Cardiac muscle cell (in vitro differentiated cells and primary cell): Measurements from ENCODE around the gene MYLK4. TPM values are rescaled to one million over a fixed set of nuclear protein-coding genes. Genes with fewer than 3 reads are reported as not detected.
A peak's percentile ranks its signal among the peaks of the same experiment; 100 is the strongest.

Experiments
- DNase-seq, 2 donors: peaks; one replicate each; pipeline versions ENCODE4 v3.0.0 to v3.0.0-alpha.2; 2010 to 2017; ENCODE audit warnings: low read depth in 1 of 2, low spot score in 1 of 2
- H3K27ac ChIP-seq: fragments of 200-600 bp; sonication (generic); 2 replicates; pipeline ENCODE4 v1.5.1; 2016
- H3K27me3 ChIP-seq: fragments of 200-600 bp; sonication (generic); 2 replicates; pipeline ENCODE4 v1.6.0; 2016; ENCODE audit warnings: control low read depth
- H3K36me3 ChIP-seq: fragments of 200-600 bp; sonication (generic); 2 replicates; pipeline ENCODE4 v1.5.1; 2016; ENCODE audit warnings: control low read depth
- H3K4me1 ChIP-seq: fragments of 200-600 bp; sonication (generic); 2 replicates; pipeline ENCODE4 v1.8.1; 2017; ENCODE audit warnings: low read depth, mild to moderate bottlenecking, mixed run types
- H3K4me3 ChIP-seq: fragments of 200-600 bp; sonication (generic); 2 replicates; pipeline ENCODE4 v1.5.1; 2016; ENCODE audit warnings: mild to moderate bottlenecking
- H3K9me3 ChIP-seq: fragments of 200-600 bp; sonication (generic); 2 replicates; pipeline ENCODE4 v1.5.1; 2017; ENCODE audit warnings: low read depth, mild to moderate bottlenecking, control low read depth
- polyA plus RNA-seq: library from polyadenylated mRNA; unstranded; fragments of >200 nt; fragmentation: Nextera tagmentation; extraction: Ambion mirVana; gene quantifications from 2 replicates; pipeline ENCODE4 v1.2.1, GENCODE V29; 2016
- total RNA-seq: library from RNA; depleted of rRNA; stranded (reverse); fragments of >200 nt; gene quantifications from 2 replicates; pipeline ENCODE4 v1.2.3, GENCODE V29; 2016
- TF ChIP-seq, protein P1 (sequence below): IDR thresholded peaks from 2 replicates; pipeline ENCODE4 v1.5.1; 2012; ENCODE audit warnings: low read depth, mild to moderate bottlenecking, low read length

Gene MYLK4
- total and polyA plus RNA-seq, 2 experiments from 2014 or later = 0.23 to 0.69 TPM

- no peaks in the 10 kb centered on the region for H3K4me1 ChIP-seq
- H3K9me3 ChIP-seq = no peaks in the 10 kb centered on the region
- H3K27ac ChIP-seq = no peak overlapping the region
- H3K36me3 ChIP-seq = no peaks in the 10 kb centered on the region
- no peak for DNase-seq
- H3K27me3 ChIP-seq = no peaks in the 10 kb centered on the region
- no peak overlapping the region for H3K4me3 ChIP-seq
- TF ChIP-seq, protein P1, sequence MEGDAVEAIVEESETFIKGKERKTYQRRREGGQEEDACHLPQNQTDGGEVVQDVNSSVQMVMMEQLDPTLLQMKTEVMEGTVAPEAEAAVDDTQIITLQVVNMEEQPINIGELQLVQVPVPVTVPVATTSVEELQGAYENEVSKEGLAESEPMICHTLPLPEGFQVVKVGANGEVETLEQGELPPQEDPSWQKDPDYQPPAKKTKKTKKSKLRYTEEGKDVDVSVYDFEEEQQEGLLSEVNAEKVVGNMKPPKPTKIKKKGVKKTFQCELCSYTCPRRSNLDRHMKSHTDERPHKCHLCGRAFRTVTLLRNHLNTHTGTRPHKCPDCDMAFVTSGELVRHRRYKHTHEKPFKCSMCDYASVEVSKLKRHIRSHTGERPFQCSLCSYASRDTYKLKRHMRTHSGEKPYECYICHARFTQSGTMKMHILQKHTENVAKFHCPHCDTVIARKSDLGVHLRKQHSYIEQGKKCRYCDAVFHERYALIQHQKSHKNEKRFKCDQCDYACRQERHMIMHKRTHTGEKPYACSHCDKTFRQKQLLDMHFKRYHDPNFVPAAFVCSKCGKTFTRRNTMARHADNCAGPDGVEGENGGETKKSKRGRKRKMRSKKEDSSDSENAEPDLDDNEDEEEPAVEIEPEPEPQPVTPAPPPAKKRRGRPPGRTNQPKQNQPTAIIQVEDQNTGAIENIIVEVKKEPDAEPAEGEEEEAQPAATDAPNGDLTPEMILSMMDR = no peak
These were observed 33.6 kb downstream of the MYLK4 start for GRCh38 chr6:2716936-2717700.

GRCh38 chr6:2715737-2716136 lies 35.0 kb downstream of the MYLK4 start:
- Histone ChIP-seq H3K27ac (no peak overlapping the region), H3K36me3 (no peaks in the 10 kb centered on the region), H3K9me3 (no peaks in the 10 kb centered on the region), H3K4me1 (no peaks in the 10 kb centered on the region), H3K4me3 (no peak overlapping the region), H3K27me3 (no peaks in the 10 kb centered on the region)
- TF ChIP-seq, protein P1 = no peak
- DNase-seq = no peak

DNA sequence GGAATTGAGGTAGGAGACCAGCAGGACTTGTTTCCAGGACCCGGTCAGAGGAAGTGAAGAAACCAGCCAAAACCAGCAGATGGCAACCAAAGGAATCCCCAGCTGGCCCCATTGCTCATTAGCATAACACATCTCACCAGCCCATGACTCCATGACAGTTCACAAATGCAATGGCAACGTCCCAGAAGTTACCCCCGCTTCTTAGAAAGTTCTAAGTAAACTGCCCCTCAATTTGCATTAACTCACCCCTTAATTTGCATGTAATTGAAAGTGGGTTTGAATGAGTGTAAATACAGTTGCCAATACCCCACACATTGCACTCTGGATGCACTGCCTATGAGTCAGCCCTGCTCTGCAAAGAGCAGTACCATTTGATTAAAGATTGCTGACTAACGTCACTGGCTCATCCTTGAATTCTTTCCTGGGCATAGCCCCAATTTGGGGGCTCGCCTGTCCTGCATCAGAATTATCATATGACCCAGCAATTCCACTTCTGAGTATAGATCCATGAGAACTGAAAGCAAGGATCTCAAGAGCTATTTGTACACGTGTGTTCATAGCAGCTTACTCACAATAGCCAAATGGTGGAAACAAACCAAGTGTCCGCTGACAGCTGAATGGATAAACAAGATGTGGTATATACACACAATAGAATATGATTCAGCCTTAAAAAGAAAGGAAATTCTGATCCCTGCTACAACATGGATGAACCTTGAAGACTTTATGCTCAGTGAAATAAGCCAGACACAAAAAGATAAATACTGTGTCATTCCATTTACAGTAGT lies 36.4 kb downstream of the MYLK4 start:
- peak in 1 of 2 donors; percentile 92 for DNase-seq
- TF ChIP-seq, protein P1 = peak; percentile 18
- Histone ChIP-seq H3K27me3 (no peaks in the 10 kb centered on the region), H3K27ac (no peak overlapping the region), H3K9me3 (no peaks in the 10 kb centered on the region), H3K36me3 (no peaks in the 10 kb centered on the region), H3K4me3 (no peak overlapping the region), H3K4me1 (no peaks in the 10 kb centered on the region)

- Histone ChIP-seq H3K9me3 (no peaks in the 10 kb centered on the region), H3K4me3 (no peak overlapping the region), H3K27me3 (no peaks in the 10 kb centered on the region), H3K36me3 (no peaks in the 10 kb centered on the region), H3K27ac (no peak overlapping the region), H3K4me1 (no peaks in the 10 kb centered on the region)
- TF ChIP-seq, protein P1 = no peak
- peak in 1 of 2 donors; percentile 57 for DNase-seq
These were observed 37.1 kb downstream of the MYLK4 start for GRCh38 chr6:2713473-2714110.

- H3K4me3 ChIP-seq = no peak overlapping the region
- TF ChIP-seq, protein P1 = no peak
- no peaks in the 10 kb centered on the region for H3K9me3 ChIP-seq
- no peak overlapping the region for H3K27ac ChIP-seq
- no peaks in the 10 kb centered on the region for H3K36me3 ChIP-seq
- no peaks in the 10 kb centered on the region for H3K27me3 ChIP-seq
- no peaks in the 10 kb centered on the region for H3K4me1 ChIP-seq
- no peak for DNase-seq
These were observed 38.6 kb downstream of the MYLK4 start for GRCh38 chr6:2712102-2712501.
